ENCODE data around the gene AP4S1.
"Not testable (repeated sequence)": the region's sequence is repeated elsewhere in the genome, so short reads cannot be mapped to it uniquely, and the experiment has no call there.

AP4S1 gene

DNA sequence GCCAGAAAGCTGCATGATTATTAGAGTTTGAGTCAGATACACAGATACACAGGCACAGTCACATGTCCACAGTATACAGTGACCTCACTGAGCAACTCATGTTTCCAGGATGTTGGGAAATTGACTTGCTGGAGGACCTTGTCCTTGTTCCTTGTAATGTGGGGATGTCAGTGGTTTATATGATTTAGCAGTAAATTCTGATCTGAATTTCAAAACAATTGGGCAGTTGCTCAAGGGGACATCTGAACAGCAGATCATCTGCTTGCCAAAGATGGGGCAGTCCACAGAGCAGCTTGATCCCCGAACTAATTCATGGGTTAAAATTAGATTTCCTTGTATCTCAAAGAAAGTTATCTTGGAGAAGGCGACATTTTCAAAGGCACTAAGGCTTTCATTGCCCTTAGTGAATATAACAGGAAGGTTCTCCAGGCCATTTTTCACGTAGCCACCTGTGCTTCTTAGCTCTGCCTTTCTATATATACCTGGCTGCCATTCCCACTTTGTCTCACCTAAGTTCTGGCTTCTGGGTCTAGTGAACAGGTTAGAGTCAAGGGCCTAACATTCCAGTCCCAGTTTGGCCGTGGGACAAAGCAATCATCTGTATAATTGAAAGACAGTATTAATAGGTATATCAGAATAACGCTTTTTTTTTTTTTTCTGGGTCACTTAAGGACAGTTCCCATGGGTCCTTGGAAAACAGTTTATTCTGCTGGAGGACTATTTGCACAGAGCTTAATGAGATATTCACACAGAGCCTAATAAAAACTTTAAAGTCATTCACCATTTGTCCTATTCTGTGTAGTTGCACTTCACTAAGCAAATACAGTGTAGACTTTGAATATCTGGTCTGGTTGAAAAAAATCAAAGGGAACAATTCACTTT lies 65.7 kb downstream of the AP4S1 start:
- DNase-seq: no peak

DNA sequence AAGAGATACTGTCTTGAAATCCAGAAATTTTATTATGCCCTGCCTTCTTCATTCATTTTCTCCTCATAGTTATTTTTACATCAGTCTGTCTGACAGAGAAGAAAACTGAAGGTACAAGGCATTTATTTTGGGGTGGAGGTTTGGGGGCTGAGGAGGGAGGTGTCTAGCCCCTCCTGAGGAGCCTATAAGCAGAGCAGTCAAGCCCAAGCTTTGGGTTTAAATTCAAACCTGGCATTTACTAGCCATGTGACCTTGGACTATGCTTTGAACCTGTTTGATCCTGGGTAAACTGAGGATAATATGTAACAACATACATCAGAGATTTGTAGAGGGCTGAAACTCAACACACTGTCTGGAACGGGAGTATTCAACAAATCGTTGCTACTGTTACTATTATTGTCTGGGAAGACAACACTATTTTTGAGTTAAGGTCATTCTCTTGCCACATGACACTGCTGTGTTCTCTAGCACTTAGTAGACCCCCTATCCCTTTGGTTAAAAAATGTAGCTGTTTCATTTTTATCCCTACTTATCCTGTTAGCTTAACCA lies 66.8 kb downstream of the AP4S1 start:
- DNase-seq: no peak

DNA sequence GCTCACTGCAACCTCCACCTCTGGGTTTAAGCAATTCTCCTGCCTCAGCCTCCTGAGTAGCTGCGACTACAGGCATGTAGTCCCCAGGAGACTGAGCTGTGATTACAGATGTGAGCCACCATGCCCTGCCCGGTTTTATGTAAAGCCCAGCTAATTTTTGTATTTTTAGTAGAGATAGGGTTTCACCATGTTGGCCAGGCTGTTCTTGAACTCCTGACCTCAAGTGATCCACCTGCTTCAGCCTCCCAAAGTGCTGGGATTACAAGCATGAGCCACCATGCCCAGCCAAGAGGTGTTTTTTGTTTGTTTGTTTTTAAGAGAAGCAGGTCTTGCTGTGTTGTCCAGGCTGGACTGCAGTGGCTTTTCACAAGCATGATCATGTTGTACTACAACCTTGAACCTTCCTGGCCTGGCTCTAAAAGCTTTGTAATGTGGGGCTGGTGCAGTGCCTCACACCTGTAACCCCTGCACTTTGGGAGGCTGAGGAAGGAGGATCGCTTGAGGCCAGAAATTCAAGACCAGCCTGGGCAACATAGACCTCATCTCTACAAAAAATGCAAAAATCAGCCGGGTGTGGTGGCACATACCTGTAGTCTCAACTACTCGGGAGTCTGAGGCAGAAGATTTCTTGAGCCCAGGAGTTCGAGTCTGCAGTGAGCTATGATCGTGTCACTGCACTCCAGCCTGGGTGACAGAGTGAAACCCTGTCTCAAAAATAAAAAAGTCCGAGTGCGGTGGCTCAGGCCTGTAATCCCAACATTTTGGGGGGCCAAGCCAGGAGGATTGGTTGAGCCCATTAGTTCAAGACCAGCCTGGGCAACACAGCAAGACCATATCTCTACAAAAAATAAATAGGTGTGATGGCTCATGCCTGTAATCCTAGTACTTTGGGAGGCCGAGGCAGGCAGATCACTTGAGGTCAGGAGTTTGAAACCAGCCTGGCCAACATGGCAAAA lies 68.7 kb downstream of the AP4S1 start:
- not testable (repeated sequence) for DNase-seq

DNA sequence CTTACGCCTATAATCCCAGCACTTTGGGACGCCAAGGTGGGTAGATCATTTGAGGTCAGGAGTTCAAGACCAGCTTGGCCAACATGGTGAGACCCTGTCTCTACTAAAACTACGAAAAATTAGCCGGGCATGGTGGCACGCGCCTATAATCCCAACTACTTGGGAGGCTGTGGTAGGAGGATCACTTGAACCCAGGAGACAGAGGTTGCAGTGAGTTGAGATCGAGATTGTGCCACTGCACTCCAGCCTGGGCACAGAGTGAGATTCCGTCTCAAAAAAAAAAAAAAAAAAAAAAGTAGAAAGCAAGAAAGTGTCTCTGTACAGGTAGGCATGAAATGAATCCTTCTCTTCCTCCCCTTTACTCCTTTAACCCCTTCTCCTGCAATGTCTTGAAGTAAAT lies 70.4 kb downstream of the AP4S1 start:
- not testable (repeated sequence) for DNase-seq

DNA sequence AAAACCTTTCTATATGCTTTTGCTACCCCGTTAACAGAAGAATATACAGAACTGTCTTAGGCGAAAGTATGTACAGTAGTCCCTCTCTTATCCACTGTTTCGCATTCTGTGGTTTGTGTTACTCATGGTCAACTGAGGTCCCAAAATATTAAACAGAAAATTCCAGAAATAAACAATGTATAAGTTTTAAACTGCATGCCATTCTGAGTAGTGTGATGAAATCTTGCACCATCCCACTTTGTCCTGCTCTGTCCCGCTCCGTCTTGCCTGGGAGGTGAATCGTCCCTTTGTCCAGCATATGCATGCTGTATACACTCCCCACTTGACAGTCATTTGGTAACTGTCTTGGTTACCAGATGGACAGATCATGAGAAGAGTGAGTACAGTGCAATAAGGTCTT lies 70.8 kb downstream of the AP4S1 start:
- no peak for DNase-seq

DNA sequence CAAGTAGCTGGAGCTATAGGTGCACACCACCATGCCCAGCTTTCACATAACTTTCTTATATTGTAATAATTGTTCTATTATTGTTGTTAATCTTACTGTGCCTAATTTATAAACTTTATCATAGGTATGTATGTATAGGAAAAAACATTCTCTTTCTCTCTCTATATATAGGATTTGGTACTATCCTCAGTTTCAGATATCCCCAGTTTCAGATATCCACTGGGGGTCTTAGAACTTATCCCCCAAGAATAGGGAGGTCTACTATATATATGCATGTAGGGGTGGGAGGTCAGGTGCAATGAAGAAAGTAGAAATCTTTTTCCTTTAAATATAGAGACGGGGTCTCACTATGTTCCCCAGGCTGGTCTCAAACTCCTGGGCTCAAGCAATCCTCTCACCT lies 71.6 kb downstream of the AP4S1 start:
- no peak for DNase-seq

DNA sequence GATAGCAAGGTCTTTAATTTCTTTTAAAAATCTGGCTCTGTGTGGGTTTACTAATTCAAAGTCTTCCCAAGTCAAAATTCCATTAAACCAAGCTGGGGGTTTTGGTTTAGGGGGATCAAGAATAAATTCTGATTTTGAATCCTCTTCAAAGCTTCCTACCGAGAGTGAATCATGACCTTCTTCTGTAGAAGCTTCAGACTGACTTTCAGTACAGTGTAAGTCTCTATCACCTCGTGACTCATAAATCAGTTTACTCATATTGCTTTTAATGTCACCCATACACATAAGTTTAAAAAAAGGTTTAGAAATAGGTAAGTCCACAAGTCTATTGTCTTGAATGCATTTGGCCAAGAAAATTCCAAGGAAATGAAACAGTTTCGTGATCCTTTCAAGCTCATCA lies 81.3 kb downstream of the AP4S1 start:
- DNase-seq: no peak

DNA sequence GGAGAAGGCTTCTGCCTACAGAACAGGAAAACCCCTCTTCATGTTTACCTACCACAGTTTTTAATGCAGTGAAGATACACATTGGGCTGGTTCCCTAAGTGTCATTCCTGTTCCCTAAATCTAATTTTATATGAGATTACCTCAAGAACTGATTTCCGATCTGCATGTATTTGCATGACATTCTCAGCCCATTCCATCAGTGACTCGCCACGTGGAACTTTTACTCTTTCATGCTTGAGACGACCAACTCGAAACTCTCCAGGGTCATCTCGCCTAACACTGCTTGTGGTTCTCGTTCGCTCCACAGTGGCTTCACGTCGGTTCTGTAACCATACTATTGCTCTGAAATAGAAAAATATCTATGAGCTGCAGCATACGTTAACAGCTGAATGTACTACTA lies 83.8 kb downstream of the AP4S1 start:
- DNase-seq: no peak

DNA sequence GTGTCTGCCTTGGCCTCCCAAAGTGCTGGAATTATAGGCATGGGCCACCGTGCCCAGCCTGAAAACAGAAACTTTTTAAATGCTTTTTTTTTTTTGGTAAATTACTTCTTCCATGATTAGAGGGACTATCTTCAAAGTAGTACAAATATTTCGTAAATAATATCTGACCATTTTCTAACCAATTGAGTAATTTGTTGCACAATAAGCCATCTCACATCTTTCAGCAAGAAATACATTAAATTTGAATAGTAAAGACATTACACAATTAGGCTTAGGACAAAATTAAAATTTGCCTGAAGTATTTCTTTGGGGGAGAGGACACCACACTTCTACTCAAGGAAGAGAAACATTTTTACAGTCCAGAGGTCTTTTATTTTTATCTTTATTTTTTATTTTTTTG lies 85.4 kb downstream of the AP4S1 start:
- no peak for DNase-seq

DNA sequence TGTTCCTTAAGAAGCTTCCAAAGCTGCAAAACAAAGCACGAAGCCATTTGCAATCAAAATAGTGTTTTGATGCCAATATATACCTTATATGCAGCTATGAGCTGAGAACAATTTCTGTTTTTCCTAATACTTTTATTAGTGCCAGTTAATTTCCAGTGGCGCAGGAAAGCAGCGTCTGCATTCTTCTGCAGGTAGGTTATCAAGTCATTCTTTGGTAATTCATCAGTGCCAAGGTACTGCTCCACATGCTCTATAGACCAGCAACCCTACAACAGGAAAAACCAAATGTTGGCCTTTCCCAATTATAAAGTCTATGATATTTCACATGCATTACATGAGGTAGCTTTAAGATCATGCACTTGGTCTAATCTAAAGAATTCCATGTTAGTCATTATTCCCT lies 88.3 kb downstream of the AP4S1 start:
- DNase-seq: no peak

DNA sequence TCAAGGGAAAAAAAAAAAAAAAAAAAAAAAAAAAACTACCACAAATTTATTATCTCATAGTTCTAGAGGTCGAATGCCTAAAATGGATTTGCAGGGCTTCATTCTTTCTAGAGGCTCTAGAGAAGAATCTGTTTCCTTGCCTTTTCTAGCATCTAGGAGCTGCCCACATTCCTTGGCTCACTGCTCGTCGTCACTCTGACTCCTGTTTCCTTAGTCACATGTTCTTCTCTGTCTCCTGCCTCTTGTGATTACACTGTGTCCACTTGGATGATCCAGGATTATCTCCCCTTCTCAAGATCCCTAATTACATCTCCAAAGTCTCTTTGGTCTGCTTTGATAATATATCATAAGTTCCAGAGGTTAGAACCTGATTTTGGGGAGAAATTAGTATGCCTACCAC lies 93.4 kb downstream of the AP4S1 start:
- DNase-seq: no peak

DNA sequence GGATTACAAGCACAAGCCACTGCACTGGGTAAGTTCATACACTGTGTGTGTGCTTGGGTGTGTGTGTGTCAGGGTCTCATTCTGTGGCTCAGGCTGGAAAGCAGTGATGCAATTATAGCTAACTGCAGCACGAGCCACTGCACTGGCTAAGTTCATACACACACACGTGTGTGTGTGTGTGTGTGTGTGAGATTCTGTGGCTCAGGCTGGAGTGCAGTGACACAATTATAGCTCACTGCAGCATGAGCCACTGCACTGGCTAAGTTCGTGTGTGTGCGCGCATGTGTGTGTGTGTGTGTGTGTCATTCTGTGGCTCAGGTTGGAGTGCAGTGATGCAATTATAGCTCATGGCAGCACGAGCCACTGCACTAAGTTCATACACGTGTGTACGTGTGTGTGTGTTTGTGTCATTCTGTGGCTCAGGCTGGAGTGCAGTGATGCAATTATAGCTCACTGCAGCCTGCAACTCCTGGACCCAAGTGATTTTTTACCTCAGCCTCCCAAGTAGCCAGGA lies 96.7 kb downstream of the AP4S1 start:
- no peak for DNase-seq

DNA sequence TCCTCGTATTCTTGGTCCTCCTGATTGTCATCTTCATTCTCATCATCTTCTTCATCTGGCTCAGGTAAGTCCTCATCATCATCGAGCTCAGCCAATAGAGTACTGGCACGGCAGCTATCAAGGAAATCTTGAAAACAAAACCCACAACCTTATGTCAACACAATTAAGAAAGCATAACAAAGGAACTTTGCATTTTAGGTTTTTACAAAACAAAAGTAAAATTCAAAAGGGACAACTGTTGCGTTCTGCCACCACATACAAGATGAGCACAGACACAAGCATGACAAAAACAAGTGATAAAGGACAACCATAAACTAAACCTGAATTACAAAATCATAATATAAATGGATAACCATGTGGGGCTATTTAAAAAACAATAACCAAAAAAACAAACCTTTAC lies 97.5 kb downstream of the AP4S1 start:
- DNase-seq: no peak

DNA sequence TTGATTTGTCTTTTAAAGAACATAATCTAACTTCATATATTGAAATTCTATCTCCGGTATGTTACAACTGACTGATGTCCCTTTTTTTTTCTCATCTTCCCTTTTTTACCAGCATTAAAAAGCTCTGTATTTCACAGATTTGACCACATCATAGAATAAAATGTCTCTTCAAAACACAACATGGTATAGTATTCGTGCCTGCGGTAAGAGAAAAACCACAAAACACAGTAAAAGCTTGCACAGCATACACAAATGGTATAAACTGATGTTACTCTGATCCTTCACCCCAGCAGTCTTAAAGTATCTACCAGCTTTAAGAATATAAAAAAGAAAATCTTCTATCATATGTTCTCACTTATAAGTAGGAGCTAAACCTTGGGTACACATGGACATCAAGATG lies 98.7 kb downstream of the AP4S1 start:
- no peak for DNase-seq

DNA sequence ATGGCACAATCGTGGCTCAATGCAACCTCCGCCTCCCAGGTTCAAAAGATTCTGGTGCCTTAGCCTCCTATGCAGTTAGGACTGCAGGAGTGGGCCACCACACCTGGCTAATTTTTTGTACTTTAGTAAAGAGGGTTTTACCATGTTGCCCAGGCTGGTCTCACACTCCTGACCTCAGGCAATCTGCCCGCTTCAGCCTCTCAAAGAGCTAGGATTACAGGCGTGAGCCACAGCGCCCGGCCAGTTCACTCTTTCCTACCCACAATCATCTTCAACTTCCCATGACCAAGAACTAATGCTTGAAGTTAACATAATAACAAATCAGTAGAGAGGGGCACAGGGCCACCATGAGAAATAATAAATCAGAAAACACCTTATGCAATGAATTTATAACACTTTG lies 99.8 kb downstream of the AP4S1 start:
- no peak for DNase-seq

DNA sequence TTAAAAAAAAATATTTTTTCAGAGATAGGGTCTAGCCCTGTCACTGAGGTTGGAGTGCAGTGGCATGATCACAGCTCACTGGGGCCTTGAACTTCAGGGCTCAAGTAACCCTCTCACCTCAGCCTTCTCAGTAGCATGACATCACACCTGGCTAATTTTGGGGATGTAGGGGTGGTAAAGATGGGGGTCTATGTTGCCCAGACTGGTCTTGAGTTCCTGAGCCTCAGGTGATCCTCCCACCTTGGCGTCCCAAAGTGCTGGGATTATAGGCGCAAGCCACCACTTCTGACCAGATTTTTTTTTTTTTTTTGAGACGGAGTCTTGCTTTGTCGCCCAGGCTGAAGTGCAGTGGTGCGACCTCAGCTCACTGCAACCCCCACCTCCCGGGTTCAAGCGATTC lies 101.2 kb downstream of the AP4S1 start:
- no peak for DNase-seq

DNA sequence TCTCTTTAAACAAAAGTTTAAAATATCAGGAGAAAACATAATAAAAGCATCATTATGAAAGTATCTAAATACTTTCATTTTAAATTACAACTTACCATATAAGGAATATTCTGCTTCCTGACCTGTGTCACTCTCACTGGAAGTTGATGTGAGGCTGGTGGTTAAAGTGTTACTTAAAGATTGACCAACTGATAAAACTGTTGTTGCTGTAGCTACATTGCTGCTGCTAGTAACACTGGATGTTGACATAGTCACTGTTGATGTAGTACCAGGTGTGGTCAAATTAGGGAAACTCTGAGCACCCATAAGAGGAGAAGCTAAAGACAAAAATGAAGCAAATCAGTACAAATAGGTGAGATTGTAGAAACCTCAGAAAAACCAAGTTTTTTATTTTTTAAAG lies 102.2 kb downstream of the AP4S1 start:
- DNase-seq: no peak

DNA sequence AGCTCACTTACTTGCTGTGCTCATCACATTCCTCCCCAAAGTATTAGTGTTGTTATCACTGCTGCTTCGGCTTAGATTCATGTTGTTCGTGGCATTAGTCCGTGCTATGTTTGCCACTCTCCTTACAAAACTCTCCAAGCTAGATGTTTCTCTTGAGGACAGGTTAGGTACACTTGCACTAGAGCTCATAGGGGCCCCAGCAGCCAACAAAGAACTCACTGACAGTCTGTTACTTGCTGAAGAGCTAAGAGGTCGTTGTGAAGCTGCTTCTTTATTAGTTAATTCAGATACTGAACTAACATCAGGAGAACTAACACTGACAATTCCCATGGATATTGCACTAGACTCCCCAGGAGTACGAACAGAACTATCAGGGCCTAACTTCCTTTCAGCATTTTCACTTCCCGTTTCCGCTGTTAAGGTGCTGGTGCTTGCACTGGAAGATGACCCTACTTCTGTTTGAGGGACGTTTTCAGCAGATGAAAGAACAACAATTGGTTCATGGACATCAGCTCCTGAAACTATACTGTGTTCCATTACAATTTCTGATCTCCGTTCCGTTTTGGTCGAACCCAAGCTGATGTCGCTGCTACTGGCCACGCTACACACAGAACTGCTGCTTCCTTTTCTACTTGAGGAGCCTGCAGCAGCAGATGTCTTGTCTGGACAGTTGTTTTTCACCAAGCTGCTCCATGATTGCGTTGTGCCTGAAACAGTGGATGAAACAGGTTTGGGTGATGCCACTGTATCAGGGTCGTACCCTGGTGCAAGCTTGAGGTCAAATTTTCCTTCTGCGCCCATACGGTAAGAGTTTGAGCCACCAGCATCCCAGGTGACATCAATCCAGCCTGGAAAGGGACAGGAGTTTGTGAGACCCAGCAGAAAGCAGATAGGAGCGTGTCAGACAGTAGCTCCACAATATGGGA lies 103.4 kb downstream of the AP4S1 start:
- no peak for DNase-seq

DNA sequence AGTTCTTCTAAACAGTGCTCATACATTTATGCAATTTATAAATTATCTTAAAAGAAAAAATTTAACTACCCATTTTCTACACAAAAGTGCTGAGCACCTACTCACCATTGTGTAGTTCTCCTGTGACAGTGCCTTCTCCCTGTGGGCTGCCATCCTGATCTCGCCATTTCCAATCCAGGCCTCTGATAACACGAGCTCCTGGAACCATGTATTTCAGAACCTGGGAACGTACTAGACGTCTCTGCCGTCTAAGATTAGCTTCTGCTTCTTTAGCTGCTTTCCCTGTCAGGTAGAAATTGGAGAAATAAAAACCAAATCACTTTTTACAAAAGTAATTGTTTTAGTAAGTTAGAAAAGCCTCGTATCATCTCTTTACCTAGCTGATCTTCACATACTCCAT lies 107.7 kb downstream of the AP4S1 start:
- DNase-seq: no peak

DNA sequence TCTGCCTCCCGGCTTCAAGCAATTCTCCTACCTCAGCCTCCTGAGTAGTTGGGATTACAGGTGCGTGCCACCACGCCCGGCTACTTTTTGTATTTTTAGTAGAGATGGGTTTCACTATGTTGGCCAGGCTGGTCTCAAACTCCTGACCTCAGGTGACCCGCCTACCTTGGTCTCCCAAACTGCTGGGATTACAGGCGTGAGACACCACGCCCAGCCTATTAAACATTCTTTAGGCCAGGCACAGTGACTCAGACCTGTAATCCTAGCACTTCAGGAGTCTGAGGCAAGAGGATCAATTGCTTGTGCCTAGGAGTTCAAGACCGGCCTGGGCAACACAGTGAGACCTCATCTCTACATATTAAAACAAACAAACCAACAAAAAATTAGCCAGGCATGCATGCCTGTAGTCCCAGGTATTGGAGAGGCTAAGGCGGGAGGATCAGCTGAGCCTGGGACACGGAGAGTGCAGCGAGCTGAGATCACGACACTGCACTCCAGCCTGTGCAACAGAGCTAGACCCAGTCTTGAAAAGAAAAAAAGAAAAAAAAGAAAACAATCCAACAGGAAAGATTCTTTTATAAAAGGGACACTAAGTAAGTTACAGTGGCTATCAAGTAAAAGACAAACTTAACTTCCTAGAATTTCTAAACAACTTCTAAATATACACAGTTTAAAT lies 111.9 kb downstream of the AP4S1 start:
- no peak for DNase-seq

DNA sequence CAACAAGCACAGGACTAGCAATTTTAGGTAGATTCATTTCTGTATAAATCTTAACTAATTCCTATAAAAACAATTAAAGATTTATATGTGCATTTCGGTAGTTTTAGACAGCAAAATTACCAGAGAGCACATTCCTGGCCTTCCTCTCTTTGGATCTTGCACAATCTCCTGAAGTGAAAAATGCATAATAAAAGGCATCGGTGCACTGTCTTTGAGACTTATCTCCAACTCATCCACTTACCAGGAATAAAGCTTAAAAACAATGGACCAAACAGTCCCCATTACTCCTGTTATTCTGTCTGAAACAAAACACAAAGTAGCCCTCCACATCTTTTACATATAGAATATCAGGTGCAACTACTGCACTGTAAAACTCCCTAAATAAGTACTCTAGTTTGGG lies 112.9 kb downstream of the AP4S1 start:
- no peak for DNase-seq

Data from GOT3 (cell line).